ENCODE data around the gene GABPB2.
"Not testable (repeated sequence)": the region's sequence is repeated elsewhere in the genome, so short reads cannot be mapped to it uniquely, and the experiment has no call there.

The GABPB2 gene

GRCh38 chr1:151060657-151061421 is 9.7 kb upstream of the GABPB2 start:
- FAIRE-seq: no peak

- no peak for FAIRE-seq
These were observed 8.9 kb upstream of the GABPB2 start for GRCh38 chr1:151061704-151062103.

- no peak for FAIRE-seq
These were observed 7.7 kb upstream of the GABPB2 start for GRCh38 chr1:151062741-151063371.

GRCh38 chr1:151065089-151065645 is 5.4 kb upstream of the GABPB2 start:
- no peak for FAIRE-seq

GRCh38 chr1:151067185-151067584 is 3.4 kb upstream of the GABPB2 start:
- no peak for FAIRE-seq

- no peak for FAIRE-seq
These were observed 1.5 kb upstream of the GABPB2 start for GRCh38 chr1:151069103-151069486.

- FAIRE-seq: no peak
These were observed 1.7 kb downstream of the GABPB2 start for GRCh38 chr1:151072224-151072623.

- FAIRE-seq: no peak
These were observed 15.5 kb downstream of the GABPB2 start for GRCh38 chr1:151085953-151086559.

GRCh38 chr1:151097426-151097825 is 26.9 kb downstream of the GABPB2 start:
- not testable (repeated sequence) for FAIRE-seq

GRCh38 chr1:151098126-151098525 is 27.6 kb downstream of the GABPB2 start:
- no peak for FAIRE-seq

GRCh38 chr1:151104630-151105029 is 34.1 kb downstream of the GABPB2 start:
- FAIRE-seq: no peak

- FAIRE-seq: no peak
These were observed 36.3 kb downstream of the GABPB2 start for GRCh38 chr1:151106894-151107293.

GRCh38 chr1:151108331-151108730 is 37.8 kb downstream of the GABPB2 start:
- FAIRE-seq: no peak

GRCh38 chr1:151113877-151114276 is 43.3 kb downstream of the GABPB2 start:
- FAIRE-seq: no peak

- FAIRE-seq: no peak
These were observed 54.3 kb downstream of the GABPB2 start for GRCh38 chr1:151124763-151125403.

GRCh38 chr1:151128800-151129199 is 58.2 kb downstream of the GABPB2 start:
- FAIRE-seq: no peak

- FAIRE-seq: no peak
These were observed 60.5 kb downstream of the GABPB2 start for GRCh38 chr1:151130987-151131586.

GRCh38 chr1:151131701-151132334 is 61.3 kb downstream of the GABPB2 start:
- FAIRE-seq: no peak

- no peak for FAIRE-seq
These were observed 61.9 kb downstream of the GABPB2 start for GRCh38 chr1:151132335-151133017.

- FAIRE-seq: no peak
These were observed 62.7 kb downstream of the GABPB2 start for GRCh38 chr1:151133018-151133806.

- FAIRE-seq: no peak
These were observed 63.8 kb downstream of the GABPB2 start for GRCh38 chr1:151134396-151134795.
